ENCODE measurements around the gene SH3GL2.

Gene SH3GL2

GRCh38 chr9:17580119-17580518, 1.3 kb downstream of the SH3GL2 start:
- Histone ChIP-seq H3K9ac (ENCODE audit: low read length) (no peak overlapping the region), H3K4me1 (ENCODE audit: control insufficient read depth, insufficient read depth, low read length) (no peaks in the 10 kb centered on the region), H3K27me3 (ENCODE audit: control insufficient read depth, insufficient read depth, low read length) (peaks cover 2% of the 10 kb centered on the region), H3K27ac (ENCODE audit: low read depth, low read length) (no peak overlapping the region), H3K36me3 (ENCODE audit: control insufficient read depth, insufficient read depth, low read length) (no peaks in the 10 kb centered on the region), H3K4me3 (ENCODE audit: low read length) (no peak overlapping the region)

GRCh38 chr9:17587113-17587512, 8.2 kb downstream of the SH3GL2 start:
- no peak overlapping the region for H3K27ac ChIP-seq (ENCODE audit: low read depth, low read length)
- H3K9ac ChIP-seq (ENCODE audit: low read length): no peak overlapping the region
- no peaks in the 10 kb centered on the region for H3K4me1 ChIP-seq (ENCODE audit: control insufficient read depth, insufficient read depth, low read length)
- H3K36me3 ChIP-seq (ENCODE audit: control insufficient read depth, insufficient read depth, low read length): no peaks in the 10 kb centered on the region
- no peak overlapping the region for H3K4me3 ChIP-seq (ENCODE audit: low read length)
- no peaks in the 10 kb centered on the region for H3K27me3 ChIP-seq (ENCODE audit: control insufficient read depth, insufficient read depth, low read length)

- Histone ChIP-seq H3K27ac (ENCODE audit: low read depth, low read length) (no peak overlapping the region), H3K4me1 (ENCODE audit: control insufficient read depth, insufficient read depth, low read length) (no peaks in the 10 kb centered on the region), H3K27me3 (ENCODE audit: control insufficient read depth, insufficient read depth, low read length) (no peaks in the 10 kb centered on the region), H3K9ac (ENCODE audit: low read length) (no peak overlapping the region), H3K36me3 (ENCODE audit: control insufficient read depth, insufficient read depth, low read length) (no peaks in the 10 kb centered on the region), H3K4me3 (ENCODE audit: low read length) (no peak overlapping the region)
These were observed 9.5 kb downstream of the SH3GL2 start for GRCh38 chr9:17588395-17588794.

- Histone ChIP-seq H3K27me3 (ENCODE audit: control insufficient read depth, insufficient read depth, low read length) (no peaks in the 10 kb centered on the region), H3K9ac (ENCODE audit: low read length) (no peak overlapping the region), H3K36me3 (ENCODE audit: control insufficient read depth, insufficient read depth, low read length) (no peaks in the 10 kb centered on the region), H3K27ac (ENCODE audit: low read depth, low read length) (no peak overlapping the region), H3K4me1 (ENCODE audit: control insufficient read depth, insufficient read depth, low read length) (no peaks in the 10 kb centered on the region), H3K4me3 (ENCODE audit: low read length) (no peak overlapping the region)
These were observed 10.1 kb downstream of the SH3GL2 start for GRCh38 chr9:17588941-17589340.

GRCh38 chr9:17589771-17590170, 10.9 kb downstream of the SH3GL2 start:
- Histone ChIP-seq H3K27ac (ENCODE audit: low read depth, low read length) (no peak overlapping the region), H3K9ac (ENCODE audit: low read length) (no peak overlapping the region), H3K36me3 (ENCODE audit: control insufficient read depth, insufficient read depth, low read length) (no peaks in the 10 kb centered on the region), H3K4me3 (ENCODE audit: low read length) (no peak overlapping the region), H3K4me1 (ENCODE audit: control insufficient read depth, insufficient read depth, low read length) (no peaks in the 10 kb centered on the region), H3K27me3 (ENCODE audit: control insufficient read depth, insufficient read depth, low read length) (no peaks in the 10 kb centered on the region)

GRCh38 chr9:17594961-17595360, 16.1 kb downstream of the SH3GL2 start:
- Histone ChIP-seq H3K36me3 (ENCODE audit: control insufficient read depth, insufficient read depth, low read length) (no peaks in the 10 kb centered on the region), H3K4me1 (ENCODE audit: control insufficient read depth, insufficient read depth, low read length) (no peaks in the 10 kb centered on the region), H3K27ac (ENCODE audit: low read depth, low read length) (no peak overlapping the region), H3K4me3 (ENCODE audit: low read length) (no peak overlapping the region), H3K9ac (ENCODE audit: low read length) (no peak overlapping the region), H3K27me3 (ENCODE audit: control insufficient read depth, insufficient read depth, low read length) (no peaks in the 10 kb centered on the region)

DNA sequence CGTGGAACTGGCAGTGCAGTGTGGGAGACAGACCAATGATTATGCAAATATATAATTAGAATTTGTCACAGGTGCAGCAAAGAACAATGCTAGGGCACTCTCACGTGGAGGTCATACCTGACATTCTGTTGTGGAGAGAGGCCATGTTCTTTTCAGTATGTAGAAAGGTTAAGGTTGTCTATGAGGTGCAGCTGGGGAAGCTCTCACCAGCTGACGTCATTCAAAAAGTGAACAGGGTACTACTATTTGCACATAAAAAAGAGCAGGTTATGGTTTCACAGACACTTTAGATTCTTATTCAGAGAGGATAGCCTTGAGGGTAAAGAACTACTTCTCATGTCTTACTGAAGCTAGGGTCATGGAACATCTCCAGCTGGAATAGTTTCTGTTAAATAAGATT, 19.1 kb downstream of the SH3GL2 start:
- no peaks in the 10 kb centered on the region for H3K36me3 ChIP-seq (ENCODE audit: control insufficient read depth, insufficient read depth, low read length)
- no peak overlapping the region for H3K4me3 ChIP-seq (ENCODE audit: low read length)
- H3K4me1 ChIP-seq (ENCODE audit: control insufficient read depth, insufficient read depth, low read length): no peaks in the 10 kb centered on the region
- H3K27ac ChIP-seq (ENCODE audit: low read depth, low read length): no peak overlapping the region
- H3K27me3 ChIP-seq (ENCODE audit: control insufficient read depth, insufficient read depth, low read length): no peaks in the 10 kb centered on the region
- H3K9ac ChIP-seq (ENCODE audit: low read length): no peak overlapping the region

GRCh38 chr9:17600962-17601593, 22.2 kb downstream of the SH3GL2 start:
- Histone ChIP-seq H3K27me3 (ENCODE audit: control insufficient read depth, insufficient read depth, low read length) (no peaks in the 10 kb centered on the region), H3K4me3 (ENCODE audit: low read length) (no peak overlapping the region), H3K27ac (ENCODE audit: low read depth, low read length) (no peak overlapping the region), H3K36me3 (ENCODE audit: control insufficient read depth, insufficient read depth, low read length) (no peaks in the 10 kb centered on the region), H3K9ac (ENCODE audit: low read length) (no peak overlapping the region), H3K4me1 (ENCODE audit: control insufficient read depth, insufficient read depth, low read length) (no peaks in the 10 kb centered on the region)

GRCh38 chr9:17604556-17604955, 25.7 kb downstream of the SH3GL2 start:
- no peaks in the 10 kb centered on the region for H3K27me3 ChIP-seq (ENCODE audit: control insufficient read depth, insufficient read depth, low read length)

DNA sequence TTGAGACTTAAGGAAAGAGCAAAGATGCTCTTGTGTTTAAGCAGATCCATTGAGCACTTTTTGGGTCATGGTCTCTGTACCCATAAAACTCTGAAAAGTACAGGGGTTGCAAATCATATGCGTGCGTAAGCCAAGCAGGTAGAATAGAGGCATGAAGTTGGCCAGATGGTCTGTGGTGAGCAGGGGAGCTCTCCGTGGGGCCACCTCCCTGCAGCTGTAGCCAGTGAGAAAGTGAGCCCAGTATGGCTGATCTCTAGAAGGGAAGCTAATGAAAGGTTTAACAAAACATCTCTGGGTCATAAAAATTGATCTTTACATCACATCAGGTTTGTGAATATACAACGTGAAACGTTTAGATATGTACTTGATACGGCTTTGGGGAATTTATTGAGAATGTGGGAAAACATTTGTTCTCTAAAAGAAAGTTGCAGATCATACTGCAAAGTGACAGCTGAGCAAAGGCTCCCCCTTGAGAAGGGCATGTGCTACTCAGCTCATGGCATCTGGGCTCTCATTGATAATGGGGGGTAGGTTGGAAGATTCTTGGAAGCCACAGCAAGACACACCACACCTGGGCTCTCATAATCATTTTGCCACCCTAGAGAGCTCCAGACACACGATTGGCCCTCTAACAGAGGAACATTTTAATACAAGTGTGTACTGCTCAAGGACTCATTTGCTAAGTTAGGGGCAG, 30.6 kb downstream of the SH3GL2 start:
- H3K27me3 ChIP-seq (ENCODE audit: control insufficient read depth, insufficient read depth, low read length): no peaks in the 10 kb centered on the region
- no peak overlapping the region for H3K27ac ChIP-seq (ENCODE audit: low read depth, low read length)
- no peak overlapping the region for H3K4me3 ChIP-seq (ENCODE audit: low read length)
- H3K4me1 ChIP-seq (ENCODE audit: control insufficient read depth, insufficient read depth, low read length): no peaks in the 10 kb centered on the region
- no peaks in the 10 kb centered on the region for H3K36me3 ChIP-seq (ENCODE audit: control insufficient read depth, insufficient read depth, low read length)
- H3K9ac ChIP-seq (ENCODE audit: low read length): no peak overlapping the region

More at GRCh38 chr9:17604556-17604955, 25.7 kb downstream of the SH3GL2 start:
- no peak overlapping the region for H3K9ac ChIP-seq (ENCODE audit: low read length)
- no peak overlapping the region for H3K4me3 ChIP-seq (ENCODE audit: low read length)
- no peak overlapping the region for H3K27ac ChIP-seq (ENCODE audit: low read depth, low read length)
- H3K4me1 ChIP-seq (ENCODE audit: control insufficient read depth, insufficient read depth, low read length): no peaks in the 10 kb centered on the region
- H3K36me3 ChIP-seq (ENCODE audit: control insufficient read depth, insufficient read depth, low read length): no peaks in the 10 kb centered on the region

DNA sequence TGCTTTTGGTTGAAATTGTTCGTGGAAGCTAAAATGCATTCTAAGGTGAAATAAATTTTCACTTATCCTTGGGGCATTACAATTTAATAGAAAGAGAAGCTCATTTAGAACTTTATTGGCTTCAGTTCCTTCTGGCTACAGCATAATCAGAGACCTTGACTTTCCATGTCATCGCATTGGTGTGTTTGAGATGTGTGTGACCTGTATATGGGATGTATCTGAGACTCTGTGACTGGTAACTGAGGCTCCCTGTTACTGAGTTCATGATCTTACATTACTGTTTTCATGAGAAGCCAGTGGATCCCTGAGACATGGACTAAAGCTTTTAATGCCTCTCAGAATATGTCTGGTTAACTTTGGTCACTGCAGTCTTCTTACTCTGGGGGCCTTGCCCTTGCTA, 32.5 kb downstream of the SH3GL2 start:
- H3K27me3 ChIP-seq (ENCODE audit: control insufficient read depth, insufficient read depth, low read length): no peaks in the 10 kb centered on the region
- H3K27ac ChIP-seq (ENCODE audit: low read depth, low read length): no peak overlapping the region
- H3K4me3 ChIP-seq (ENCODE audit: low read length): no peak overlapping the region
- no peaks in the 10 kb centered on the region for H3K4me1 ChIP-seq (ENCODE audit: control insufficient read depth, insufficient read depth, low read length)
- H3K36me3 ChIP-seq (ENCODE audit: control insufficient read depth, insufficient read depth, low read length): no peaks in the 10 kb centered on the region
- H3K9ac ChIP-seq (ENCODE audit: low read length): no peak overlapping the region

DNA sequence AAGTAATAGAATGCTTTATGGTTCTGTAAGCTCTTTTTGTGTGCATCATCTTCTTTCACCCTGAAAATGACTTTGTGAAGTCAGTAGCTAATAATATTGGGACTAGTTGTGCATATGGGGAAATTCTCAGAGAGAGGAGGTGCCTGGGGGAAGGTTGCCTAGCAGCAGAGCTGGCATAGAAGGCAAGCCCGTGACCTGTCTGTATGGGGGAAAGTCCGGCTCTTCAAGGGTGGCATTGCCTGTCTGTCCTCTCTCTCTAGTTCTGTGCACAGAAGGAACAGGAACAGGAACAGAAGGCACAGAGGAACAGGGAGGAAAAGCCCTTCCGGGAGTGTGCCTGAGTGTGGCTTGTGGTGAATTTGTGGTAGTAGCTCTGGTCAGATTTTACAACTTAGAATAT, 33.1 kb downstream of the SH3GL2 start:
- H3K9ac ChIP-seq (ENCODE audit: low read length): no peak overlapping the region
- H3K4me1 ChIP-seq (ENCODE audit: control insufficient read depth, insufficient read depth, low read length): no peaks in the 10 kb centered on the region
- H3K36me3 ChIP-seq (ENCODE audit: control insufficient read depth, insufficient read depth, low read length): no peaks in the 10 kb centered on the region
- H3K4me3 ChIP-seq (ENCODE audit: low read length): no peak overlapping the region
- H3K27me3 ChIP-seq (ENCODE audit: control insufficient read depth, insufficient read depth, low read length): no peaks in the 10 kb centered on the region
- H3K27ac ChIP-seq (ENCODE audit: low read depth, low read length): no peak overlapping the region

DNA sequence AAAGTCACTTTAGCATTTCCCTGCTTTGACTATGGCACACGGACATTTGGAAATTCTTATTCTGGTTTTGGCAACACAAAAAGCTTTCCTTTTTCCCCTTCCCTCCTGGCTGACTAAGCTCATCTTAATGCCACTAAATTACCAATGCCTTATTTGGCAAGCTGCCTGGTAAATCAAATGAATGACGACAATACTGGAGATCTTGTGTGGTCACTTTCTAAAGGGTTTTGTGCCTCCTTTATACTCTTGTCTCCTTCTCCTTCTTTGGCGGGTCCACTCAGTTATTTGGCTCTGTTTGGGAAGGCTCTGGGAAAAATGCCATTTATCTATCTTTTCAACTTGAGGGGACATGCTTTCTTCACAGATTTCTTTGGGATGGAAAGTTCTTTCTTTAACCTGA, 34.9 kb downstream of the SH3GL2 start:
- H3K27me3 ChIP-seq (ENCODE audit: control insufficient read depth, insufficient read depth, low read length): no peaks in the 10 kb centered on the region
- H3K4me3 ChIP-seq (ENCODE audit: low read length): no peak overlapping the region
- no peaks in the 10 kb centered on the region for H3K36me3 ChIP-seq (ENCODE audit: control insufficient read depth, insufficient read depth, low read length)
- no peak overlapping the region for H3K27ac ChIP-seq (ENCODE audit: low read depth, low read length)
- no peaks in the 10 kb centered on the region for H3K4me1 ChIP-seq (ENCODE audit: control insufficient read depth, insufficient read depth, low read length)
- no peak overlapping the region for H3K9ac ChIP-seq (ENCODE audit: low read length)
